Suprapubic skin (tissue), 4 donors: ENCODE results near the gene FMO1. TPM values are rescaled to one million over a fixed set of nuclear protein-coding genes. Genes with fewer than 3 reads are reported as not detected.
A peak's percentile ranks its signal among the peaks of the same experiment; 100 is the strongest.

Source experiments
- DNase-seq, 2 donors: peaks; one replicate each; pipeline ENCODE4 v3.0.0-alpha.2; 2019; ENCODE audit warnings: low spot score in 2 of 2
- H3K27ac ChIP-seq: fragments of 200-600 bp; sonication (generic); one replicate; pipeline ENCODE4 v1.5.1; 2019
- H3K27me3 ChIP-seq: fragments of 200-600 bp; sonication (generic); one replicate; pipeline ENCODE4 v1.5.1; 2019
- H3K36me3 ChIP-seq: fragments of 200-600 bp; sonication (generic); one replicate; pipeline ENCODE4 v1.5.1; 2019
- H3K4me1 ChIP-seq: fragments of 200-600 bp; sonication (generic); one replicate; pipeline ENCODE4 v1.5.1; 2019
- H3K4me3 ChIP-seq: fragments of 200-600 bp; sonication (generic); one replicate; pipeline ENCODE4 v1.5.1; 2019; ENCODE audit warnings: mild to moderate bottlenecking
- H3K9me3 ChIP-seq: fragments of 200-600 bp; sonication (generic); one replicate; pipeline ENCODE4 v1.5.1; 2019
- EP300 ChIP-seq: sonication (generic); formaldehyde crosslinking; IDR thresholded peaks from one replicate; pipeline ENCODE4 v1.6.1; 2017; ENCODE audit warnings: antibody characterized with exemption
- POLR2A ChIP-seq, 2 donors: fragments of 450-650 bp; IDR thresholded peaks; one replicate each; pipeline ENCODE4 v1.6.1; 2017; ENCODE audit warnings: antibody characterized with exemption in 2 of 2, mild to moderate bottlenecking in 2 of 2, moderate library complexity in 2 of 2
- POLR2AphosphoS5 ChIP-seq, 3 donors: sonication (generic); formaldehyde crosslinking; IDR thresholded peaks; one replicate each; pipeline ENCODE4 v1.6.1; 2017; ENCODE audit warnings: antibody characterized with exemption in 3 of 3
- WGBS: methylation state at CpG from one replicate; pipeline ENCODE4 v1.1.5; 2018; 5-methylcytosine and 5-hydroxymethylcytosine counted together
- total RNA-seq, 4 donors: library from RNA; depleted of rRNA; stranded (reverse); fragments of >200 nt; gene quantifications; one replicate each; pipeline ENCODE4 v1.1.0, GENCODE V29; 2016
- TF ChIP-seq, protein P1 (sequence below), 2 donors: fragments of 200-600 bp in 1 of 2; fragments of 450-650 bp in 1 of 2; sonication (generic) in 1 of 2; IDR thresholded peaks; one replicate each; pipeline ENCODE4 v1.5.1; 2016 to 2019; ENCODE audit warnings: antibody characterized with exemption in 2 of 2, mild to moderate bottlenecking in 1 of 2, moderate library complexity in 1 of 2

The FMO1 gene
- total RNA-seq, 4 donors from 2014 or later = 3.1 to 15.5 (median 14.4) TPM

DNA sequence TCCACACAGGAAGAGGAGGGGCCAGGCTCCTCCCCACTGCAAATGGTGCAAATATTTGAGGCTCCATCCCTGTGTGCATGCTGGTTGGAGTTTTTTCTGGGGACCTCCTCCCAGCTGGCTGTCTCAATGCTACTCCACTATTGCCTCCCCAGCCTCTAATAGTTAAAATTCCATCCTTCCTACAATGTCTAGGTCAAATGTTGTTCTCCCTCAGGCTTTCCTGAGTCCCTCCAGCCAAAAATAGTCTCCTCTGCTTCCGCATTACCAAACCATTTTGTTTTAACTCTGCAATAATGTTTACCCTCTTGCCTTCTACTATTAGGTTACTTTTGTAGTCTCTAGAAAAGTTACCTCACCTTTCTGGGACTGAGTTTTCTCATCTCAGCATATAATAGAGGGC, 29.6 kb upstream of the FMO1 start:
- H3K9me3 ChIP-seq = no peaks in the 10 kb centered on the region
- peaks cover 30% of the 10 kb centered on the region for H3K4me1 ChIP-seq
- 80% methylated on average over 1 of the region's 1 CpG for WGBS
- no peak for DNase-seq
- no peaks in the 10 kb centered on the region for H3K27me3 ChIP-seq
- no peak for TF ChIP-seq EP300
- TF ChIP-seq POLR2A (IDR thresholded peaks at IDR 0.05) = no peak
- TF ChIP-seq, protein P1, sequence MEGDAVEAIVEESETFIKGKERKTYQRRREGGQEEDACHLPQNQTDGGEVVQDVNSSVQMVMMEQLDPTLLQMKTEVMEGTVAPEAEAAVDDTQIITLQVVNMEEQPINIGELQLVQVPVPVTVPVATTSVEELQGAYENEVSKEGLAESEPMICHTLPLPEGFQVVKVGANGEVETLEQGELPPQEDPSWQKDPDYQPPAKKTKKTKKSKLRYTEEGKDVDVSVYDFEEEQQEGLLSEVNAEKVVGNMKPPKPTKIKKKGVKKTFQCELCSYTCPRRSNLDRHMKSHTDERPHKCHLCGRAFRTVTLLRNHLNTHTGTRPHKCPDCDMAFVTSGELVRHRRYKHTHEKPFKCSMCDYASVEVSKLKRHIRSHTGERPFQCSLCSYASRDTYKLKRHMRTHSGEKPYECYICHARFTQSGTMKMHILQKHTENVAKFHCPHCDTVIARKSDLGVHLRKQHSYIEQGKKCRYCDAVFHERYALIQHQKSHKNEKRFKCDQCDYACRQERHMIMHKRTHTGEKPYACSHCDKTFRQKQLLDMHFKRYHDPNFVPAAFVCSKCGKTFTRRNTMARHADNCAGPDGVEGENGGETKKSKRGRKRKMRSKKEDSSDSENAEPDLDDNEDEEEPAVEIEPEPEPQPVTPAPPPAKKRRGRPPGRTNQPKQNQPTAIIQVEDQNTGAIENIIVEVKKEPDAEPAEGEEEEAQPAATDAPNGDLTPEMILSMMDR (IDR thresholded peaks at IDR 0.05) = no peak
- no peak for TF ChIP-seq POLR2AphosphoS5 (IDR thresholded peaks at IDR 0.05)
- H3K4me3 ChIP-seq = no peak overlapping the region
- H3K36me3 ChIP-seq = no peaks in the 10 kb centered on the region
- H3K27ac ChIP-seq = peak overlapping the region; percentile 37

DNA sequence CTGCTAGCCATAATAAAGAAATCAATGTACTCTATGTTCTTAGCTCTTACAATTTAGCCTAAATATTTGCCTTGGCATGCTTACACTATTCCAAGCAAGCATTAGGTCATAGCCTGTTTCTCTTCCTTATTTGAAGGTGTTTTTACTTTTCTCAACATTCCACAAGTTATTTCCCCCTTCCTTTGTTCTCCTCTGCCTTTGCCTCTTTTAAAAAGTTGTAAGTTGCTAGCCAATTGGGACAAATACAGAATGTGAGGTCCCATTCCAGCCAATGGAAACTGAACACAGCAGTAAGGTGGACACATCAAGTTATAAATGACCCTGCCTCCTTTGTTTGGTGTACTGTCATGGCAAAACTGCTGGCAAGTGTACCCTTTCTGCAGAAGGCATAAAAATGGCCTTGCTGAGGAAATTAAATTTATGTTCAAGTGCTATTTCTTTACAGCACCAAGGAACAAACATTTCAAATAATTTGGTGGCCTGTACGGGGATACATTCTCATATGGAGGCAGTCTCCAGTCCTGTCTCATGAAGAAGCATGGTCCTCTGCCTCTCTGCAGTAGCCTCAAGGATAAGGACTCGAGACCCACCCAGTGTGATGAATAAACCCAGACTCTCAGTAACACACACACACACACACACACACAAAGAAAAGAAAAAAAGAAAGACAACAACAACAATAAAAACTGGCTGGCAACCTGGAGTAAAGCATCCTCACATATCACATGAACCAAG, 28.8 kb upstream of the FMO1 start:
- Histone ChIP-seq H3K4me3 (no peak overlapping the region), H3K27me3 (no peaks in the 10 kb centered on the region), H3K27ac (peak overlapping the region; percentile 70), H3K9me3 (no peaks in the 10 kb centered on the region), H3K4me1 (peaks cover 37% of the 10 kb centered on the region), H3K36me3 (no peaks in the 10 kb centered on the region)
- DNase-seq = no peak
- WGBS = 60% methylated on average over 2 of the region's 2 CpGs
- TF ChIP-seq EP300 (no peak), POLR2AphosphoS5 (IDR thresholded peaks at IDR 0.05) (no peak), POLR2A (IDR thresholded peaks at IDR 0.05) (no peak)
- TF ChIP-seq, protein P1 (IDR thresholded peaks at IDR 0.05) = no peak

GRCh38 chr1:171220081-171220420, 28.2 kb upstream of the FMO1 start:
- no peaks in the 10 kb centered on the region for H3K36me3 ChIP-seq
- H3K4me1 ChIP-seq = peaks cover 37% of the 10 kb centered on the region
- no peak overlapping the region for H3K4me3 ChIP-seq
- 42% methylated on average over 2 of the region's 2 CpGs for WGBS
- no peak for DNase-seq
- H3K9me3 ChIP-seq = no peaks in the 10 kb centered on the region
- peak overlapping the region; percentile 70 for H3K27ac ChIP-seq
- no peaks in the 10 kb centered on the region for H3K27me3 ChIP-seq
- no peak for TF ChIP-seq POLR2A (IDR thresholded peaks at IDR 0.05)

DNA sequence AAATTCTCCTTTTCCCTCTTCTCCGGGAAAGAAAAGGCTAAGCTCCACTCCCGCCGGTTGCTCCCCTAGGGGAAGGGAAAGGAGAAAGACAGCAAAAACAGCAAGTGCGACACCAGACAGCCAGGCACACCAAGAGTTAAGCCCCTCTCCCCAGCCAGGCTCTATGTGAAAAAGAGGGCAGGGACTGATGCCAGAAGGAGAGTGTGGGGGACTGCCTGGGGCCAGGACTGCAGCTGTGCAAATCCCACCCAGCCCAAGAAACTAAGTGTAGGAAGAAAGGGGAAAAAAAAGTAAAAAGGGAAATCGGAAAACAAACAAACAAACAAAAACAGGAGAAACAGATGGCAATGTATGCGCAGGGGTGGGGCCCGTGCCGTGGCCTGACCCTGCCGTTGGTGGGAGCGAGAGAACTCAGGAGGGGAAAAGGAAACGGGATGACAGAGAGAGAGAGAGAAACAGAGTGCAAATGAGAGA, 27.7 kb upstream of the FMO1 start:
- no peaks in the 10 kb centered on the region for H3K36me3 ChIP-seq
- H3K27ac ChIP-seq = peak overlapping the region; percentile 70
- DNase-seq = no peak
- H3K9me3 ChIP-seq = no peaks in the 10 kb centered on the region
- H3K27me3 ChIP-seq = no peaks in the 10 kb centered on the region
- no peak overlapping the region for H3K4me3 ChIP-seq
- TF ChIP-seq POLR2AphosphoS5 (IDR thresholded peaks at IDR 0.05) (no peak), POLR2A (IDR thresholded peaks at IDR 0.05) (no peak), EP300 (no peak)
- TF ChIP-seq, protein P1 (IDR thresholded peaks at IDR 0.05) = no peak
- H3K4me1 ChIP-seq = peaks cover 37% of the 10 kb centered on the region
- WGBS = 59% methylated on average over 11 of the region's 11 CpGs

- TF ChIP-seq, protein P1 (IDR thresholded peaks at IDR 0.05) = no peak
- TF ChIP-seq POLR2A (IDR thresholded peaks at IDR 0.05) = no peak
- no peak for TF ChIP-seq POLR2AphosphoS5 (IDR thresholded peaks at IDR 0.05)
- TF ChIP-seq EP300 = no peak
- Histone ChIP-seq H3K27me3 (no peaks in the 10 kb centered on the region), H3K9me3 (no peaks in the 10 kb centered on the region), H3K4me1 (peaks cover 40% of the 10 kb centered on the region), H3K27ac (no peak overlapping the region), H3K4me3 (no peak overlapping the region), H3K36me3 (no peaks in the 10 kb centered on the region)
- WGBS = 80% methylated on average over 5 of the region's 5 CpGs
- DNase-seq = no peak
These were observed 26.4 kb upstream of the FMO1 start for GRCh38 chr1:171221665-171222591.
